Activated gamma-delta T cell treated with Interleukin-2 at 50 U/mL for 16 hours (primary cell): ENCODE measurements around the gene KCNA10.

ENCODE experiments used
- DNase-seq: peaks from one replicate; pipeline ENCODE4 v3.0.0-alpha.2; 2020

KCNA10 gene

DNA sequence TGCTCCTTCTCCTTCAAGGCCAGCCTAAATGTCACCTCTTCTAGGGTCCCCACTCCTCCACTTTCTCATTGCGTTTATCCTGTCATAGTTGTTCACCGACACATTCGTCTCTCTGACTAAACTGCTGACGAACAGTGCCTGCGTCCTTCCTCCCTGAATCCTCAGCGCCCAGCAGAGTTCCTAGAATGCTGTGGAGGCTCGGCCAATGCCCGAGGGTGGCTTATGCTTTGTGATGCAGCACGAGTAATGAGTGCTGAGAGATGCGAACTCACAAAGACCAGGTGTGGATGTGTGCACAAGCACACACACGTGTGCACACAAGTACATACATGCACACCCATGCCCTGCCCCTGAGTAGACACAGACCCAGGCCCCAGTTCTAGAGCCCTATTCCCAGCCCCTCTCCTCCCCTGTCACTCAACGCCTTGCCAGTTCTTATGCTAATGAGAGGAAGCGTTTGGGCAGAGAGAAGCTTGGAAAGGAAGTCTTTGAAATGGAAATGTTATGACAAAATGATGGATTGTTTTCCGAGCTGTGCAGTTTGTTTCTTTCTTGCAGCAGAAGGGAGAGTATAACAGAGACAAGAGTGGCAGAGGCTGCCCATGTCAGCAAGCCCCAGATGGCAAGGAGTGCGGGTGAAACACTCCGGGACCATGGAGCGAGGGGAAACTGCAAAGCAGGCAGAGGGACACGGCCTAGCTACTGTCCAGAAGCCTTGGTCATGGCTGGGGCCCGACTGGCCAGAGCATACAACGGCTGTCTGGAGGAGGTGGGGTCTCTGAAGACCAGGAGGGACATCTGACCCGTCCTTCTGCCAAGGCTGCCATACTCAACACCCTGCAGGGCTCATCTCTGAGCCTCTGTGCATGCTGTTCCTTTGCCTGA is 24.2 kb downstream of the KCNA10 start:
- no peak for DNase-seq

DNA sequence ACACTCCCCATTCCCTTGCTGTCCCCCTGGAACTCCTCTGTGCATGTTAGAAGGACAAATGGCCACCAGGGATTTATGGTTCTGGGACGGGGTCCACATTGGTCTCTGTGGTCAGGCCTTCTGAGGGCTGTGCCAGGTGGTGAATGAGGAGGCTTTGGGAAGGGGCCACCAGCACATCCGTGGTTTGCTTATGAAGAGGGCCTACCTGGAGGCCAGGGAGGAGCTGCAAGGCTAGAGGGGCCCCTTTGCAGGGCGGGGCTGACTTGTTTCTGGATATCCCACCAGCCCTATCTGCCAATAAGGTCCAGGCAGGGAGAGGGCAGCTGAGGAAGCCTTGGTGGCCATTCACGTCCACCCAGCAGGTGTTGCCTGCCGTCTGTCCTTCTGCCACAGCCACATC is 24.9 kb downstream of the KCNA10 start:
- DNase-seq, result no peak

GRCh38 chr1:110493059-110493699 is 25.8 kb downstream of the KCNA10 start:
- DNase-seq, result no peak

DNA sequence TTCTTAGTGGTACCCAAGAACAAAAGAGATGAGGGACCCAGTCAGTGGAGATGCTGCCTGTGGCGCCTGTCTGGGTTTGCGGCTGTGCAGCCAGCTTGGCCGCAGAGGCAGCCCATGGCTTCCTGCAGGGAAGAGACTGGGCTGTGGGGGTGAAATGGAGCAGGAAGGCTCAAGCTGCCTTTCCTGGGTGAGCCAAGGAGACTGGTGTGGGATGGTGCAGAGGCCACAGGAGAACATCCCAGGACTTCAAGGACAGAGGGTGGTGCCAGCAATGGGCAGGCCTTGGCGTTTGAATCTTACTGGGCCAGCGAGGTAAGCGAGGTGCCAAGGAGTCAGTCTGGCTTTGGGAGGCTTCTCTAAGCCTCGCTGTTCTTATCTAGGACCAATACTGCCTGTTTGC is 26.4 kb downstream of the KCNA10 start:
- DNase-seq, result no peak

DNA sequence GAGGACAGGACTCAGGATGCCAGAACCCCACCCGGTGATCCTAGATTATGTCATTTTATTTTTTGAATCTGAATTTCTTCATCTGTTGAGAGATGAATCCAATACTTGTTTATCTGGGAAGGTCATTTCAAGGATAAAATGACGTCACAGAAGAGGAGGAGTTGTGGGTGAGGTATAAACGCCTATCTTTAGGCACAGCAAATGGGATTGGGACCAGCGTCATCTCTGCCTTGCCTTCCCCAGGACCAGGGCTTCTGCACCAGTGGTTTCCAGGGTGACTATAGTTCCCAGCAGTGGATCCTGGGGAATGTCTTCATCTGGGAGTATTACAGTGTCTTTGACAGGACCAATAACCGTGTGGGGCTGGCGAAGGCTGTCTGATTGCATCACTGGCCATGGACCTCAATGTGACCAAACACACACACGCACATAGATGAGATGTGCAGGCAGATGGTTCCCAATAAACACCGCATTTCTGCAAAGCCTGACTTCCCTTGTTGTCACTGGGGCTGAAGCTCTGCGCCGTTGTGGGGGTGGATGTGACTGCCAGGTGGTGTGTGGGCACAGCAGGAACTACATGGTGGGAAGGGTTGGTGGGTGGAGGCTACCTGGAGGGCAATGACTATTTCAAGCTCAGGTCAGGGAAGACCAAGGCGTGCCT is 28.1 kb downstream of the KCNA10 start:
- no peak for DNase-seq

DNA sequence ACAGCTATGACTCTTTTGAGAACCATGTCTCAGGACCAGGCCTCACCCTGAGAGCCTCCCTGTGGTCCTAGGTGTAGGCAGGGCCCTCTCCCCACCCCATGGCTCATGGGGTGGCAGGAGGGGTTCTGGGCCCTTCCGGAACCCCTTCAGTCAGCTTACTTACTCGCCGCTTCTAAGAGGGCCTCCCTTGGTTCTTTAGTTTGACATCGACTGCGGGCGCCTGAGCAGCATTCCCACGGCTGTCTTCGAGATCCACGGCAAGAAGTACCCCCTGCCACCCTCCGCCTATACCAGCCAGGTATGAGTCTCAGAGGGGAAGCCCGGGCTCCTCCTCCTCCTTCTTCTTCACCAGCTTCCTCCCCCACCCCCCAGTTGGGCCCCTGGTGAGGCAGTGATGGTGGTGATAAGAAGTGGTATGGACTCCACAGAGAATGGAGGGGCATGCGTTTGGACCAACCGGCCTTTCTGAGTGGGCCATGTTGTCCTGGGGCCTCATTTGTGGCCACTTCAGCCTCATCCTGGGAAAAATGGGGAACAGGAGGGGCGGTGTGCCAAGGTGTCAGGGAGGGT is 28.9 kb downstream of the KCNA10 start:
- DNase-seq, result no peak

DNA sequence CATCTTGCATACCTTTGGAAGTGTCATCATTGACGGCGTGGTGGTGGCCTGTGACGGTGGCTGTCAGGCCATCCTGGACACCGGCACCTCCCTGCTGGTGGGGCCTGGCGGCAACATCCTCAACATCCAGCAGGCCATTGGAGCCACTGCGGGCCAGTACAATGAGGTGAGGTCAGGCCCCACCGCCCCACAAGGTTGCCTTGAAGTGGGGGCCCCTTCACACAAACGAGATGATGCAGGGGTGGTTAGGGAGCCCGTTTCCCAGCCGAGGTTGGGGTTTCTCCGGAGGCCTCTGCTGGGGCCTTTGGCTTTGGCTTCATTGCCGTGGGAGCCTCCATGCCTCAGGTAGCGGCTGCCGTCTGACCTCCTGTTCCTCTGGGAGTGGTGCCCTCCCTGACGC is 29.6 kb downstream of the KCNA10 start:
- DNase-seq, result no peak

GRCh38 chr1:110488867-110489266 is 30.1 kb downstream of the KCNA10 start:
- DNase-seq, result no peak

GRCh38 chr1:110488161-110488560 is 30.8 kb downstream of the KCNA10 start:
- no peak for DNase-seq

DNA sequence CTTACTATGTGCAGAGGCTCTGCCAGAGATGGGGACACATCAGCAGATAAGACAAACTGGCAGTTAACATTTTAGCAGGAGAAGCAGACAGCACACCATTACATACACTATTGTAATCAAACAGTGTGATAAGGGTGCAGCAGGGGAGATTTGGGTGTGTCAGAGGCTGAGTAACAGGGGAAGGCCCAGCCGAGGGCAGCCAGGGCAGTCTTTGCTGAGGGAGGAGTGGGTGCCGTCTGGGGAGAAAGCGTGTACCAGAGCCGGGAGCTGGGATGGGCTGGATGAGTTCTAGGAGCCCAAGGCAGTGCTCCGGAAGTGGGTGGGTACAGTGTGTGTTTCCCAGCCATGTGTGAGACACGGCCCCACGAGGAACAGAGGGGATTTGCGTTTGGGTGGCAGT is 31.2 kb downstream of the KCNA10 start:
- no peak for DNase-seq

DNA sequence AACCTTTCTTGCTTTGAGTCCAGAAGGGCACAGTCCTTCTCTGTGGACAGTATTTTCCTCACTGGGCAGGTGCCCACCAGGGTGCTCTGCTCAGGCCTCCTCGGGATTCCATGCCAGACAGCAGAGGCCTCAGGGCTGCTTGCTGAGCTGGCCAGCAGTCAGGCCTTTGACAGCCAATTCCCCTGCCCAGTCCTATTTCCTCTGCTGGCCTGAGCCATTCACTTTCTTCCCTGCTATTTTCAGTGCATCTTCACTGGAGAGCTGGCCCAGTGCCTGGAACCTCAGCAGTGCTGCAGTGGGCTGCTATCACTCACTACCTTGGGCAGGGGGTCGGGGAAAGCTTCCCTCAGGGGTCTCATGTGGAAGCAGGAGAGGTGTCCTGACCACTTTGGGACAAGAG is 33.2 kb downstream of the KCNA10 start:
- DNase-seq, result no peak

- no peak for DNase-seq
These were observed 34.2 kb downstream of the KCNA10 start for GRCh38 chr1:110484801-110485200.

DNA sequence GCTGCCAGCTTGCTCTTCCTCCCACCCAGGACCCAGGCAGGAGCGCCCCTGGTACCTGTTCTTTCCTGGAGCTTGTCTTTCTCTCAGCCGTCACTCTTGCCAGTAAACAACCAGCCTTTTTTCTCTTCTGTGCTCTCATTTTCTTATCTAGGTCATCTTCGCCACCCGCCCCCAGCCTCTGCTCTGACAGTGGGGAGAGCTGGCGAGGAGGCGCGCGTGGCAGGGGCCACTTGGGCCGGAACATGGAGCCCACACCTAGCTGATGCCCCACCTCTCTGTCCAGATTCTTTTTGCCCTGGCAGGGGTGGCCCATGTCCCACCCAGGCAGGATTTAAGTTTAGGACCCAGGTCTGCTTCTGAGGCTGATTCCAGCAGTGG is 35.7 kb downstream of the KCNA10 start:
- no peak for DNase-seq

- no peak for DNase-seq
These were observed 36.2 kb downstream of the KCNA10 start for GRCh38 chr1:110482662-110483307.

- no peak for DNase-seq
These were observed 36.9 kb downstream of the KCNA10 start for GRCh38 chr1:110481968-110482623.

GRCh38 chr1:110480356-110481096 is 38.4 kb downstream of the KCNA10 start:
- DNase-seq, result no peak

- no peak for DNase-seq
These were observed 40.1 kb downstream of the KCNA10 start for GRCh38 chr1:110478886-110479285.

- DNase-seq, result no peak
These were observed 40.9 kb downstream of the KCNA10 start for GRCh38 chr1:110477967-110478640.

DNA sequence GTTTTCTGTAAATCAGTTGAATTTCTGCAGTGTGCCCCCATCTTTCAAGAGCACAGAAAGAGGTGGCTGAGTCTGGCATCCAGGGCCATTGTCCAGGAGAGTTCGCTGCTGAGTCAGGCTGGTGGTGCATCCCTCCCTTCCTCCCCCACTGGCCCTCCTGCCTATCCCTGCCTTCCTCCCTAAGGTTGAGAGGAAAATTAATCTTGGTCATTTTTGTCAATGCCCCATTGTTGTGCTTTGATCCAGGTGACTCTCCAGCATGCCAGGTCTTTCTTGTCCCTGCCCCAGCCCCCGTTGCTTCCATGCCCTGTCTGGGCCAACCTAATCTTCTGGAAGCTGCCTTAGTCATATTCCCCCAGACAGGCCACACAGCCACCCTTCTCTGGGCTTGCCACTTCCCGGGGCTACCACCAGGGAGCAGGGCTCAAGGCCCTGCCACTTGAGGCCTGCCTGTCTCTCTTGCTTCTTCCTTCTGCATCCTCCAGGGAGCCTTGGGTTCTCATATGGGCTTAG is 41.5 kb downstream of the KCNA10 start:
- DNase-seq, result no peak

DNA sequence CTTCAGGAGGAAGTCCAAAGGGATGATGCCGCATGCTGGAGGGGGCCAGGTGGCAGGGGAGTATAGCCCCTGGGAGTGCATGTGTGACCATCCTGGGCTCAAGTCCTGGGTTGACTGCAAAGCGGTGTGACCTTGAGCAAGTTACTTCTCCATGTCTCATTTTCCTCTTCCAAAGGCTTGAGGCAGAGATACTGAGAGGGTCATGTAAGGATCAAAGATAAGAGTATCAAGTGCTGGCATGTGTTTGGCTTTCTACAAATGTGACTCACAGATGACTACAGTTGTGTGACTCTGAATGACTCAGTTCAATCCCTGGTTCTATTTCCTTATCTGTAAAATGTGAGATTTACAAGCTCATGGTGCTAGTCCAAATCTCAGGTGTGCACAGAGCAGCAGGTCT is 41.9 kb downstream of the KCNA10 start:
- DNase-seq, result no peak
